ENCODE measurements around the gene ZFPM1.

Gene ZFPM1

DNA sequence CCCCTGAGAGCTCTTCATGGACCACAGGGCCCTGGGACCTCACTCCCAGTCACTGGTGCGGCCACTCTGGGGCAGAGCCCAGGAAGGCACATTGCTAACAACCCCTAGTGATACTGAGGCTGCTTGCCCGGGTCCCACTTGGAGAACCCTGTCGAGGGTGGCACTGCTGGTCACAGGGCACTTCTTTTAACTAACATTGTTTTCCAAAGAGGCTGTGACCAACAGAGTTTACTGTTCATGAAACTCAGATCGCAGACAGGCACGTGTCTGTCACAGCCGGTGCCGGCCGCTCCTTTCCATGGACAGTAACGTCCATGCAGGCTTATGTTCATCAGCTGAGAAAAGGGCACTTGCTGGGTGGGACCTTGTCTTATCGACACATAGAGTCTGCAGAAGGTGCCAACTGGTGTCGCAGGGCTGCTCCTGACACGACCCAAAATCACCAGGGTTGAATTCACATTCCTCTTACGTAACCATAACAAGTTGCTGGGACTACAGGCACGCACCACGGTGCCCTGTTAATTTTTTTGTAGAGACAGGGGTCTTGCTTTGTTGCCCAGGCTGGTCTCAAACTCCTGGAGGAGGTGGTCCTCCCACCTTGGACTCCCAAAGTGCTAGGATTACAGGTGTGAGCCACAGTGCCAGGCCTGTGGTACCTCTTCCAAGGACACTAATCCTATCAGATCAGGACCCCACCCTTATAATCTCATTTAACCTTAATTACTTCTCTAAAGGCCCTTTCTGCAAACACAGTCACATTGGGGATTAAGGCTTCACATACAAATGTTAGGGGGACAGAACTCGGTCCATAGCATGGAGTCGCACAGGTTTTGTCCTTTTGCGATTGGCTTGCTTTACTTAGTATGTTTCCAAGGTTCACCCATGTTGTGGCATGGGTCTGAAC, 115.9 kb downstream of the ZFPM1 start:
- DNase-seq (no peak), ATAC-seq (no peak)

DNA sequence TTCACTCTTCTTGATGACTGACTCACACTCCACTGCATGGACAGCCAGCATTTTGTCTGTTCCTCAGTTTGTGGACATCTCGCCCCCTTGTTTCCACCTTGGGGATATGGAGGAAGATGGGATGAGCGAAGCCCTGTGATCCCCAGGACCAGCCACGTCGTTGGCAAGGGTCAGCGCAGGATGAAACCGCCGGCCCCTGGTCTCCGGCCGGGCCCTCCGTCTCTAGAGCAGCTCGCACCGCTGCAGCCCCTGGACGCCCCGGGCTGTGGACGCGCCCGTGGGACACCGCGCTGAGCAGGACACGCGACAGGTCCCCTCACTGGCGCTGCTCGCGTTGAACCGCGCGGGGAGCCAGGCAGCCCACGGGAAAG, 116.5 kb downstream of the ZFPM1 start:
- no peak for ATAC-seq
- peak; percentile 19 for DNase-seq

DNA sequence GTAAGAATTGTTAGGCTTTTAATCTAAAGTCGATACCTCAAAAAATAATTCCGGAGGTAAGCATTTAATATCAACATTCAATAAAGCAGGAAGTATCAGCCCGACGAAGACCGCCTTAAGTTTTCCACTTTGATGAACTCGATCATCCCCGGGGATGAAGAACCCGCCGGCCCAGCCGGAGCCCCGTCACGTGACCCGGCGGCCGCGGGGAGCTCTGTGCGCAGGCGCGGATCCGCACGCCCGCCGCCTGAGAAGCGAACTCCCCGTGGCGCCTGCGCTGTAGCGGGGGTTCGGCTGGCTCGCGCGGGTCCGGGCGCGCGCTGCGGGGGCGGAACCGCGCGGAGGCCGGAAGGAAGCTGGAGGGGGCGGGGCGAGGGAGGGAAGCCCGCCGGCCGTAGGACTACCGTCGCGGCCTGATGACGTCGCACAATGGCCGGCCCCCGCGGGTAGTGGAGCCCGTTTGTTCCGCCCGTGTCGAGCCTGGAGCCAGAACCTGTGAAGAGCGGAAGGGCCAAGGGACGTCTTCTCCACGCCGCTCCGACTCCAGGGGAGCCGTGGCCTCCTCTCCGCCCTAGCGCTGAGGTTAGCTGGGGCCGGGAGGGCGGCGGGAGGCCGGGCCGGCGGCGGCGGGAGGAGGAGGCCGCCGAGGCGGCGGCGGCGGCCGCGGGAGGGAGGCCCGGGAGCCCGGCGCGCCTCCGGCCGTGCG, 117.1 kb downstream of the ZFPM1 start, which contains the start of gene ZC3H18:
TSS of gene ZC3H18 (plus strand) at position 419 of the 706 bp plus-strand sequence. CDS start 6,721 bp downstream, outside the sequence.
- ATAC-seq = peak; percentile 64
- DNase-seq = peak; percentile 99

DNA sequence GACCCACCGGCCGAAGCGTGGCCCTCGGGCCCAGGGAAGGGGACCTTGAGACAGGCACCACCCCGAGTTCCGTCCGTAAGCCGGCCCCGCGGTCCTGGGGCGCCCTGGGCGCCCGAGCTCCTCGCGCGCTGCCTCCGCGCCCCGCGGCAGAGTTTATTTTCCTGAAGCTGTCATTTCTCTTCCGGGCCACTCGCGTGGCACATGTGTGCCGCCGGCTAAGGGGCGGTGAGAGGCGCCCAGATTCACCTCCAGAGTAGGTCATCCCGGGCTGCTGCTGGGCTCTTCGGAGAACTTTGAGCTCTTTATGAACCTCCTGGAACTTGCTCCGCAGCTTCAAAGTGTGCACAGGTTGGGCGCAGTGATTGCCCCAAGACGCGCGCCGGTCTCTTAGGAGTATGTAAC, 117.6 kb downstream of the ZFPM1 start:
- DNase-seq (peak; percentile 48), ATAC-seq (peak; percentile 30)

DNA sequence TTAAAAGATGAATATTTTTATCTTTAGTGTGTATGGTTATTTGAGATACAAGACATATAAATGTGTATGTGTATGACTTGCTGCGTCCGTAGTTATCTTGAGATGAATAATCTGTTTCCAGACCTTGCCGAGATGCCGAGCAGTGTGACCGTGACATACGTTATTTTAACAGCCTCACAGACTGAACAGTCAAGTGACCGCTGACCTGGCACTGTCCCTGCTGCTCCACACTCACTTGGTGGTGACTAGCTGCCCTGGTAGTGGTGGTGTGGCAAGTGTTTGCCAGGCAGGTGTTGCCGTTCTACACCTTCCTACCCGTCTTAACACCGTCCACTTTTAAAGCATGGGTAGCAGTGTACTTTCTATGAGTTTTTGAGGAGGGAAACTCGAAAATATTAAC, 122.2 kb downstream of the ZFPM1 start:
- DNase-seq = no peak
- ATAC-seq = no peak

DNA sequence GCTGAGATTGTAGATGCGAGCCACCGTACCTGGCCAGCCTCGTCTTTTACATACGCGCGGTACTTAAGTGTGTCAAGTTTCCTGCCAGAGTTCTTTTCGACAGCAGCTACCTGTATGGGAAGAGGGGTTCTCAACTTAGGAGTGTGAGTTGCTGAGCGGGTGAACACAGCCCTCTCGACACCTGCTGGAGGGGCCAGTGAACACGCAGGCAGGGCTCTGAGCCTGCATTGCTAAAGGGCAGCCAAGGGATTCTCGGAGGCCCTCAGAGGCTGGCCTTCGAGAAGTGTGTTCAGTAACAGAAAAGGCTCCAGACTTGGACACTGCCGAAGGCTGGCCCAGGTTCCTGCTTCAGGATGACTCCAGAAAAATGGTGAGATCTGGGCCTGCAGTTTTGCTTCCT, 123.2 kb downstream of the ZFPM1 start:
- ATAC-seq (no peak), DNase-seq (no peak)

DNA sequence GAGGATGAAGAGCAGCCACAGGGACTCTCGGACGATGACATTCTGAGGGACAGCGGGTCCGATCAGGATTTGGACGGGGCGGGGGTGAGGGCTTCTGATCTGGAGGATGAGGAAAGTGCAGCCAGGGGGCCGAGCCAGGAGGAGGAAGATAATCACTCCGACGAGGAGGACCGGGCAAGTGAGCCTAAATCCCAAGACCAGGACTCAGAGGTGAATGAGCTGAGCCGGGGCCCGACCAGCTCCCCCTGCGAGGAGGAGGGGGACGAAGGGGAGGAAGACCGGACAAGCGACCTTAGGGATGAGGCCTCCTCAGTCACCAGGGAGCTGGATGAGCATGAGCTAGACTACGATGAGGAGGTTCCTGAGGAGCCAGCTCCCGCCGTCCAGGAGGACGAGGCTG, 124.1 kb downstream of the ZFPM1 start:
- ATAC-seq (no peak), DNase-seq (no peak)

DNA sequence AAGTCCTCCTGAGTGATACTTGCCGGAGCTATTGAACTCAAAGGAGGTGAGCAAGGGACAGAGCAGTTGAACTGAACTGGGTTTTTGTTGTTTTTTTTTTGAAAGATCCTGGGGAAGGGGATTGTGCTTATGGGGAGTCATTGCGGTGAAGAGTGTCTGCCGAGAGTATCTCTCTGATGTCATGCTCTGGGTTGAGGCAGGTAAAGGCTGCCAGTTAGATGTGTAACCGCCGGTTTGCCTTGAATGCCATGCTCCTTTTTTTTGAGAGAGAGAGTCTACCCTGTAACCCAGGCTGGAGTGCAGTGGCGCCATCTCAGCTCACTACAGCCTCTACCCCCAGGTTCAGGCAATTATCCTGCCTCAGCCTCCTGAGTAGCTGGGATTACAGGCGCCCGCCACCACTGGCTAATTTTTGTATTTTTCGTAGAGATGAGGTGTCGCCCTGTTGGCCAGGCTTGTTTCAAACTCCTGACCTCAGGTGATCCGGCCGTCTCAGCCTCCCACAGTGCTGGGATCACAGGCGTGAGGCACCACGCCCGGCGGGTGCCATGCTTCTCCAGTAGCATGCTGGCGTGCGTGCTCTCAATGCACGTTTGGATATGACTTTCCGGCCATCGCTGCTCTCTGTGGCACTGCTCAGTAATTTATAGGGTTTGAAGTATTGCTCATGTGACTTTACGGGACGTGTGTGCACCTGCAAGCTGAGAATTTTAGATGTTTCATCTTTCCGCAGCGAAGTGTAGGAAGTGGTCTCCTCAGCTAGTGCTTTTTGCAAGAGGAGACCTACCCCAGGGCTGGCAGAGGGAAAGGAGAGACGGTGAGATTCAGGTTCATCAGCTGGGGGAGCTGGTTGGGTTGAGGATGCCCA, 125.6 kb downstream of the ZFPM1 start:
- DNase-seq = no peak
- ATAC-seq = no peak

DNA sequence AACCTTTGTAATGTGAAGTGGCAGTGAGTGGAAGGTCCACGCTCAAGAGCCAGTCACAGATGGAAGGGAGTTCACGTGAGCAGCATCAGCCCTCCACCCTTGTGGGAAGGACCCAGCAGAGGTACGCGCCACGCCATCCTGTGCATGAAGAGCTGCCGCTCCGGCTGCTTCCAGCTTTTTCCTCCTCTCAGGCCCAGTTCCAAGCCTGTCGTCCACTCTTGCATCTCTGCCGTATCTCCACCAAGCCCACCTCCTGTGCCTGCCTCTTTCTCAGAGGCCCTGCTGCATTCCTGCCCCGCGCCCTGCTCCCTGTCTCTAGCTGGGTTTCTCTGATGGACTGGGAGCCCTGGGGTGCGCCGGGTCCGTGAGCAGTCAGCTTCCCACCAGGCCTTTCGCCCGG, 127.3 kb downstream of the ZFPM1 start:
- DNase-seq = no peak
- no peak for ATAC-seq

DNA sequence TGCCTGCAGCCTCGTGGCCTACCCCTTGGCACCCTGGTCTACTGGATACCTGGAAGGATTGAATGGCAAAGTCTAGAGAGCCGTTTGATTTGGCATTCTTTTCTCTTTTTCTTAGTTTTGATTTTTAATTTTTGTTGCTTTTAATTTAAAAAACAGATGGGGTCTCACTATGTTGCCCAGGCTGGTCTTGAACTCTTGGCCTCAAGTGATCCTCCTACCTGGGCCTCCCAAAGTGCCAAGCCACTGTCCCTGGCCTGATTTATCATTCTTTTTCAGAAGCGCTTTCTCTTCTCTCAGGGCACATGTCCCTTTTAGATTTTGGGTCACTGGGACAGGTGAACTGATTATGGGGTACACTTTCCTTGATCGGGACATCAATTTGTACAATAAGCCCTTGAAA, 128.0 kb downstream of the ZFPM1 start:
- ATAC-seq = no peak

DNA sequence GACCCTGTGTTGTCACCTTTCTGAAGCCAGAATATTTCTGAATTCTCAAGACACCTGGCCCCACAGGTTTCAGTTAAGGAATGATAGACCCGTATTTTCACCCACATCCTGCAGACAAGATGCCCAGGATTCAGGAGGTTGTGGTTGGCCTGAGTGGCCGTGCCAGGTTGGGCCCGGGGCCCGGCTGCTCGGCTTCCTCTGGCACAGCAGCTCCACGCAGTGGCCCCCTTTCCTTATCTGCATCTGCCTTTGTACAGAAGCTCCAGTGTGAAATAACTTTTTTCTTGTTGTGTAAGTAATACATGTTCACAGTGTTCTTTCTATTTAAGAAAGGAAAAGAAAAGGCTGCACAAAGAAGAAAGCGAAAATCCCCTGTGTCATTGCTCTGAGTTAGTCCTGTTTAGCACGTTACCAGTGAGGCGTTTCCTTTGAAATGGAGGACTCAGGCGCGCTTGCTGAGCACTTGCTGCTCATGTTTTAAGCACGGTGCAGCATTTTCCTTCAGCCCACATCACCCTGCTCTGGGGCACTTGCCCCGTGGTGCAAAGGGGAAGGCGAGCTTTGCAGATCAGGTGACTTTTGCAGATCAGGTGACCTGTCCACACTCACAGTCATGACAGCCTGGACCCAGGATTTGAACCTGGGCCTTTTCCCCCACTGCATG, 130.0 kb downstream of the ZFPM1 start:
- DNase-seq = no peak
- ATAC-seq = no peak

More for the DNA sequence above, 128.0 kb downstream of the ZFPM1 start:
- DNase-seq = no peak

DNA sequence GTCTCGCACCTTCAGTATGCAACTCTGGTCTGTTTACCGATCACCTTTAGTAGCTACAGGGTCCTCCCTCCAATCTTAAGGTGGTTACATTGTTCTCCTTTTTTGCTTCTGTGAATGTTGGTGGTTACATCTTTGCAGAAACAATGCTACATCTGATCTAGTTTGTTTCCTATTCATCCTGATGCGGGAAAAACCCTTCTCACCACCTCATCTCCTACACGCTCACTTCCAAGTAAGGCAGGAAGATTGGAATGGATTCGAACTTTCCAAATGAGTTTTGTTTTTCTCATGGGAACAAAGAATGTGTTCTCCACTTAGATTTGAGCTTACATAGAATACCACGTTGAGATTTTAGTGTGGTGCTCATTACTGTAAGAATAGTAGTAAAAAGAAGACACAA, 131.6 kb downstream of the ZFPM1 start:
- no peak for DNase-seq

DNA sequence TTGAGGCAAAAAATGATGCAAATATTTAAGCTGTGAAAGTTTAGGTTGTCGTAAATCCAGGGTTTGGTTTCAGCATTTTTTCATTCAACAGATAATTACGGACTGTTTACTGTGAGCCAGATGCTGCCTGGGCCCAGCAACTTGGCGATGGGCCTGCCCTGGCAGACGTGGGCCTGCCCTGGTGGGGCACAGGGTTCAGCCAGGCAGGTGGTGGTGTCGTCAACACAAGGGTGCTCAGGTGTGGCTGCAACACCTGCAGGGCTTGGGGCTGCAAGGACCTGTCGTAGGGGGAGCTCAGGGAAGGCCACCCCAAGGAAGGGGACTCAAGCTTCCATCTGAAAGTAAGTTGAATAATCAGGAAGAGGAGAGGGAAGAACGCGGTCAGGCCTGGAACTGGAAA, 132.2 kb downstream of the ZFPM1 start:
- DNase-seq (no peak), ATAC-seq (no peak)

More for the DNA sequence above, 131.6 kb downstream of the ZFPM1 start:
- no peak for ATAC-seq

DNA sequence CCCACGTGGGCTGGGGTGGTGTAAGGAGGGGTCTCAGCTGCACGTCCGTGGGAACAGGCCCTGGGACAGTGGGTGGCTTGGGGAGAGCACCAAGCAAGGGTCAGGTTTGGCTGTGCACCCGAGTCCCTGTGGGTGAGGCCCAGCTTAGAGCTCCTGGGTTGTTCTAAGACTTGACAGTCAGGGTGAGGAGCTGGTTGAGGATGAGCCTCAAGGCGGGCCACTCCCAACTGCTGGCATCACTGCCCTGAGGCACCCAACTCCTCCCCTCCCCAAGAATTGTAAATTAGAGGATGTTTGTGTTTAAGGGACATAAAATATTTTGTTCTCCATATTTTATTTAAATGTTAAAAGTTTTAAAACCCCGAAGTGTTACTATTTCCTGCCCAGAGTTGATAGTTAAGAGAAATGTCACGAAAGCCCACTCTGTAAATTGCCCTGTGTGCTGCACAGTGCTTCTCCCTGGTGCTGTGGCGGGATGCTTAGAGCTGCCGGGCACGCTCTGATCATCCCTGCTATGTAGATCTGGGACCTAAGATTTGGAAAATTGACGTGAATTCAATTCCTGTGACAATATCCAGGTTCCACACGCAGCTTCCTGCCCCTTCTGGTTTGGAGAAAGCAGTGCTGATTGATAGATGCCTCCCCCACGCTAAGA, 133.0 kb downstream of the ZFPM1 start:
- ATAC-seq (no peak), DNase-seq (no peak)

Measured in stimulated activated naive CD8-positive, alpha-beta T cell treated with anti-CD3 and anti-CD28 coated beads, Interleukin-15, Interleukin-2, amounts not matched to agents 100 U/mL and 50 U/mL, for 24 hours (primary cell).